Body of pancreas (tissue), 4 donors: ENCODE data around the gene PAK4.

ENCODE experiments used
- POLR2A ChIP-seq, 3 donors: fragments of 450-650 bp; IDR thresholded peaks; one replicate each; pipeline ENCODE4 v1.6.1; 2016; ENCODE audit warnings: antibody characterized with exemption in 3 of 3, mild to moderate bottlenecking in 2 of 3
- TF ChIP-seq, protein P1 (sequence below), 7 experiments: fragments of 450-650 bp in 4 of 7; fragments of 200-600 bp in 3 of 7; sonication (generic) in 3 of 7; IDR thresholded peaks; one replicate each; pipeline ENCODE4 v1.5.1; 2016 to 2019; ENCODE audit warnings: antibody characterized with exemption in 7 of 7

DNA sequence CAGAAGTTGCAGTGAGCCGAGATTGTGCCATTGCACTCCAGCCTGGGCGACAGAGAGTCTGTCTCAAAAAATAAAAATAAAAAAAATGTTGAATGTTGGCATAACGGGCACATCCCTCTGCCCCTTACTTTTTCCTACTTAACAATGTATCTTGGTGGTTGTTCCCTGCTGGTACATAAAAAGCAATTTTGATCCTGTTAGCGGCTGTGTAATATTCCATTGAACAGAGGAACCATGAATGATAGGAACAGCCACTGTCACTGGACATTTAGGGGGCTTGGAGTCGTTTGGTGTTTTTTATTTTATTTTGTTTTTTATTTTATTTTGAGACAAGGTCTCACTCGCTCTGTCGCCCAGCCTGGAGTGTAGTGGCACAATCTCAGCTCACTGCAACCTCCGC lies 60.8 kb downstream of the PAK4 start:
- TF ChIP-seq, protein P1, sequence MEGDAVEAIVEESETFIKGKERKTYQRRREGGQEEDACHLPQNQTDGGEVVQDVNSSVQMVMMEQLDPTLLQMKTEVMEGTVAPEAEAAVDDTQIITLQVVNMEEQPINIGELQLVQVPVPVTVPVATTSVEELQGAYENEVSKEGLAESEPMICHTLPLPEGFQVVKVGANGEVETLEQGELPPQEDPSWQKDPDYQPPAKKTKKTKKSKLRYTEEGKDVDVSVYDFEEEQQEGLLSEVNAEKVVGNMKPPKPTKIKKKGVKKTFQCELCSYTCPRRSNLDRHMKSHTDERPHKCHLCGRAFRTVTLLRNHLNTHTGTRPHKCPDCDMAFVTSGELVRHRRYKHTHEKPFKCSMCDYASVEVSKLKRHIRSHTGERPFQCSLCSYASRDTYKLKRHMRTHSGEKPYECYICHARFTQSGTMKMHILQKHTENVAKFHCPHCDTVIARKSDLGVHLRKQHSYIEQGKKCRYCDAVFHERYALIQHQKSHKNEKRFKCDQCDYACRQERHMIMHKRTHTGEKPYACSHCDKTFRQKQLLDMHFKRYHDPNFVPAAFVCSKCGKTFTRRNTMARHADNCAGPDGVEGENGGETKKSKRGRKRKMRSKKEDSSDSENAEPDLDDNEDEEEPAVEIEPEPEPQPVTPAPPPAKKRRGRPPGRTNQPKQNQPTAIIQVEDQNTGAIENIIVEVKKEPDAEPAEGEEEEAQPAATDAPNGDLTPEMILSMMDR (IDR thresholded peaks at IDR 0.05): no peak
- no peak for TF ChIP-seq POLR2A (IDR thresholded peaks at IDR 0.05)
